ENCODE measurements around the gene SVIL. TPM values are rescaled to one million over a fixed set of nuclear protein-coding genes. Genes with fewer than 3 reads are reported as not detected.

The SVIL gene
- total RNA-seq, 2 donors from 2014 or later: 6.8 to 18.8 TPM

DNA sequence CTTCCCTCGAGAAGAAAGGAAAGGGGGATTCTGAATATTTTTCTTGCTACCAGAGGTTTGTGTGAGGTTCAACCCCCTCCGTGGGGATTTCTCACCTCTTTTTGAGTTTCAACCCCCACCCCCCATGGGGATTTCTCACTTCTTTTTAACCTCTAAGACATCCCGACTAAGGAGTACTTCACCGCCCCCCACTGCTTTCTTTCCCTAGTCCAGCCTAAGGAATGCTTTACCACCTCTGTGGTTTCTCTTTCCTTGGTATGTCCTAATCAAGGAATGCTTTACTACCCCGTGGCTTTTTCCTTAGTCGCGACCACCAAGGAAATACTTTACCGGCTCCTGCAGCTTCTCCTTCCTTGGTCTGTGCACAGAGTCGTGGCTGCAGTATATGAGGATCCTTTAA is 196.5 kb downstream of the SVIL start:
- no peak for ATAC-seq
- Mint-ChIP-seq H3K4me3 (no peak overlapping the region), H3K27me3 (no peaks in the 10 kb centered on the region), H3K4me1 (ENCODE audit: low read depth in 2 of 2) (peaks cover 5 to 10% of the 10 kb centered on the region in 2 donors), H3K27ac (no peak overlapping the region), H3K9me3 (peaks cover 4% of the 10 kb centered on the region), H3K36me3 (peaks cover 19% of the 10 kb centered on the region)
- DNase-seq (ENCODE audit: low spot score): no peak

DNA sequence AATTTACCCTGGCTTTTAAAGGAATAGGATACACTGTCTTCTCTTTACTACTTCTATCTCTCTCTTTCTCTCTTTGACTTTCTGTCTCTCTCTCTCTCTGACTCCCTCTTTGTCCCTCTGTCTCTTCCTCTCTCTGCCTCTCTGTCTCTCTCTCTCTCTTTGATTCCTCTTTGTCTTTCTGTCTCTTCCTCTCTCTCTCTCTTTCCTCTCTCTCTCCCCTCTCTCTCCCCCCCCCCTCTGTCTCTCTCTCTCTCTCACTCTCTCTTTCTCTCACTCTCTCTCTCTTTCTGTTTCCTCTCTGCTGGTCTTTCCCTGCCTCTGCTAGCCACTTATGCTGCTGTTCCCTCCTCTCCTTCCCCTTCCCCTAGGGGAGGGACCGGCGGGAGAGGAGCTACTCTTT is 196.9 kb downstream of the SVIL start:
- H3K36me3 Mint-ChIP-seq: peaks cover 19% of the 10 kb centered on the region
- no peak overlapping the region for H3K27ac Mint-ChIP-seq
- H3K4me1 Mint-ChIP-seq (ENCODE audit: low read depth in 2 of 2): peaks cover 5 to 10% of the 10 kb centered on the region in 2 donors
- ATAC-seq (no peak), DNase-seq (ENCODE audit: low spot score) (no peak)
- no peak overlapping the region for H3K4me3 Mint-ChIP-seq
- no peaks in the 10 kb centered on the region for H3K27me3 Mint-ChIP-seq
- peaks cover 4% of the 10 kb centered on the region for H3K9me3 Mint-ChIP-seq

- peaks cover 4% of the 10 kb centered on the region for H3K9me3 Mint-ChIP-seq
- H3K36me3 Mint-ChIP-seq: peaks cover 19% of the 10 kb centered on the region
- H3K27me3 Mint-ChIP-seq: no peaks in the 10 kb centered on the region
- no peak overlapping the region for H3K27ac Mint-ChIP-seq
- no peak for DNase-seq (ENCODE audit: low spot score)
- H3K4me3 Mint-ChIP-seq: no peak overlapping the region
- peaks cover 9 to 12% of the 10 kb centered on the region in 2 donors for H3K4me1 Mint-ChIP-seq (ENCODE audit: low read depth in 2 of 2)
- no peak for ATAC-seq
Measured at GRCh38 chr10:29435809-29436501, 198.8 kb downstream of the SVIL start.

- DNase-seq (ENCODE audit: low spot score) (no peak), ATAC-seq (no peak)
- Mint-ChIP-seq H3K4me1 (ENCODE audit: low read depth in 2 of 2) (peaks cover 7 to 13% of the 10 kb centered on the region in 2 donors), H3K9me3 (peaks cover 3% of the 10 kb centered on the region), H3K36me3 (peaks cover 11% of the 10 kb centered on the region), H3K27ac (no peak overlapping the region), H3K27me3 (no peaks in the 10 kb centered on the region), H3K4me3 (no peak overlapping the region)
Measured at GRCh38 chr10:29434111-29434510, 200.7 kb downstream of the SVIL start.

GRCh38 chr10:29431711-29432110 is 203.1 kb downstream of the SVIL start:
- Mint-ChIP-seq H3K9me3 (no peaks in the 10 kb centered on the region), H3K27me3 (no peaks in the 10 kb centered on the region), H3K4me1 (ENCODE audit: low read depth in 2 of 2) (peaks cover 9% of the 10 kb centered on the region in 2 donors)

GRCh38 chr10:29430101-29430500 is 204.7 kb downstream of the SVIL start:
- no peak for ATAC-seq
- Mint-ChIP-seq H3K4me1 (ENCODE audit: low read depth in 2 of 2) (peaks cover 9 to 13% of the 10 kb centered on the region in 2 donors), H3K36me3 (no peaks in the 10 kb centered on the region), H3K4me3 (no peak overlapping the region), H3K9me3 (no peaks in the 10 kb centered on the region), H3K27ac (no peak overlapping the region), H3K27me3 (no peaks in the 10 kb centered on the region)
- DNase-seq (ENCODE audit: low spot score): no peak

More at GRCh38 chr10:29431711-29432110, 203.1 kb downstream of the SVIL start:
- ATAC-seq: no peak
- Mint-ChIP-seq H3K4me3 (no peak overlapping the region), H3K27ac (no peak overlapping the region), H3K36me3 (peaks cover under 1% of the 10 kb centered on the region)
- no peak for DNase-seq (ENCODE audit: low spot score)

- Mint-ChIP-seq H3K27ac (no peak overlapping the region), H3K4me3 (no peak overlapping the region), H3K9me3 (no peaks in the 10 kb centered on the region), H3K36me3 (no peaks in the 10 kb centered on the region), H3K4me1 (ENCODE audit: low read depth in 2 of 2) (peaks cover 9 to 10% of the 10 kb centered on the region in 2 donors), H3K27me3 (no peaks in the 10 kb centered on the region)
- DNase-seq (ENCODE audit: low spot score): no peak
- no peak for ATAC-seq
Measured at GRCh38 chr10:29428486-29428885, 206.3 kb downstream of the SVIL start.

DNA sequence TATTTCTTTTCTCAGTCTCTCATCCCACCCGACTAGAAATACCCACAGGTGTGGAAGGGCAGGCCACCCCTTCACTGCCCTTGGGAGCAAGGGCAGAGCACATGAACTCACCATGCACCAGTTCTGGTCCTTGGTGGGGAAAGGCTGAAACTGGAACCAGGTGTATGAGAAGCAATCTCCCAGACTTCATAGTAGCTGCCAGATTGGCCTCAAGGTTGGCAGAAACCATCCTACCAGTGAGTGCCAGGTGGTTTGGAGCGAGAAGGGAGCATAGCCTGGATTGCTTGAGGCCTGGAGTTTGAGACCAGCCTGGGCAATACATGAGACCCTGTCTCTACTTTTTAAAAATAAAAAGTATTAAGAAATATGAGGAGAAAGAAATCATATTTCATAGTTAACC is 207.1 kb downstream of the SVIL start:
- H3K36me3 Mint-ChIP-seq: no peaks in the 10 kb centered on the region
- no peaks in the 10 kb centered on the region for H3K27me3 Mint-ChIP-seq
- ATAC-seq (no peak), DNase-seq (ENCODE audit: low spot score) (no peak)
- no peak overlapping the region for H3K27ac Mint-ChIP-seq
- H3K4me1 Mint-ChIP-seq (ENCODE audit: low read depth in 2 of 2): peaks cover 8 to 9% of the 10 kb centered on the region in 2 donors
- no peak overlapping the region for H3K4me3 Mint-ChIP-seq
- no peaks in the 10 kb centered on the region for H3K9me3 Mint-ChIP-seq

GRCh38 chr10:29426420-29426819 is 208.4 kb downstream of the SVIL start:
- no peaks in the 10 kb centered on the region for H3K27me3 Mint-ChIP-seq
- ATAC-seq (no peak), DNase-seq (ENCODE audit: low spot score) (no peak)
- H3K4me1 Mint-ChIP-seq (ENCODE audit: low read depth in 2 of 2): peaks cover 9 to 10% of the 10 kb centered on the region in 2 donors
- H3K36me3 Mint-ChIP-seq: peaks cover 5% of the 10 kb centered on the region
- H3K27ac Mint-ChIP-seq: no peak overlapping the region
- H3K9me3 Mint-ChIP-seq: no peaks in the 10 kb centered on the region
- no peak overlapping the region for H3K4me3 Mint-ChIP-seq

DNA sequence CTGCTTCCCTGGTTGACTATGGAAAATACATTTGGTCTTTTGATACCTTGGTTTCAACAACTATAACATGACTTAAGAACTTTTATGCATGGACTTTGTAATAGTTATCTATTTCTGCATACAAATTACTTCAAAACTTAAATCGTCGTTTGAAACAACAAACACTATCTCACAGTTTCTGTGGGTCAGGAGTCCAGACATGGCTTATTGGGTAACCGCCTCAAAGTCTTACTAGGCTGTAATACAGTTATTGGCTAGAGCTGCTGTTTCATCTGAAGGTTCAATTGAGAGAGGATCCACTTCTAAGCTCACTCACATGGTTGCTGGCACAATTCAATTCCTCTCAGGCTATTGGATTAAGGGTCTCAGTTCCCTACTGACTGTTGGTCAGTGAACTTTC is 210.8 kb downstream of the SVIL start:
- Mint-ChIP-seq H3K27ac (no peak overlapping the region), H3K4me1 (ENCODE audit: low read depth in 2 of 2) (peaks cover 0 to 10% of the 10 kb centered on the region in 2 donors), H3K9me3 (no peaks in the 10 kb centered on the region), H3K36me3 (peaks cover 9% of the 10 kb centered on the region), H3K4me3 (no peak overlapping the region), H3K27me3 (no peaks in the 10 kb centered on the region)
- ATAC-seq: no peak
- no peak for DNase-seq (ENCODE audit: low spot score)

- no peak overlapping the region for H3K4me3 Mint-ChIP-seq
- H3K27me3 Mint-ChIP-seq: no peaks in the 10 kb centered on the region
- no peak overlapping the region for H3K27ac Mint-ChIP-seq
- H3K36me3 Mint-ChIP-seq: peaks cover 15% of the 10 kb centered on the region
- H3K4me1 Mint-ChIP-seq (ENCODE audit: low read depth in 2 of 2): peaks cover 0 to 8% of the 10 kb centered on the region in 2 donors
- H3K9me3 Mint-ChIP-seq: no peaks in the 10 kb centered on the region
- DNase-seq (ENCODE audit: low spot score): no peak
- no peak for ATAC-seq
Measured at GRCh38 chr10:29420744-29421143, 214.0 kb downstream of the SVIL start.

GRCh38 chr10:29417324-29417723 is 217.4 kb downstream of the SVIL start:
- Mint-ChIP-seq H3K36me3 (peaks cover 13% of the 10 kb centered on the region), H3K27me3 (no peaks in the 10 kb centered on the region), H3K4me1 (ENCODE audit: low read depth in 2 of 2) (peaks cover 17 to 19% of the 10 kb centered on the region in 2 donors), H3K9me3 (no peaks in the 10 kb centered on the region), H3K4me3 (no peak overlapping the region), H3K27ac (no peak overlapping the region)
- no peak for ATAC-seq
- DNase-seq (ENCODE audit: low spot score): no peak

DNA sequence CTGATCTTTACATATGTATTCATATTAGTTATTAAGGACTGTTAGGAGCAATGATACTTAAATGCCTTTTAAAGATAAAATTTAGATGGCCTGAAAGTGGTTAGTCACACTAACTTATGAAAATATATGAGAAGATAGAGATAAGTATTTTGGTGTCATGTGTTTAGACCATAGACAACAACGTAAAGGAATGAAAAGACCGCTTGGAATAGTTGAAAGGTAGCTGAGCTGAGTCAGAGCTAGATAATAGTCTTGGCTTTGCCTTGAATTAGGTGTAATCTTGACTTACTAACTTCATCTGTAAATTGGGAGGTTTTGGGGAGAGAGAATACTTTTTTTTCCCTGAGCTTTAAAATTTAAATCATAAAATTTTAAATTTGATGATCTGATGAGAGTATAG is 218.9 kb downstream of the SVIL start:
- Mint-ChIP-seq H3K9me3 (no peaks in the 10 kb centered on the region), H3K4me3 (no peak overlapping the region), H3K27me3 (no peaks in the 10 kb centered on the region), H3K36me3 (peaks cover 8% of the 10 kb centered on the region), H3K27ac (no peak overlapping the region), H3K4me1 (ENCODE audit: low read depth in 2 of 2) (peaks cover 27 to 31% of the 10 kb centered on the region in 2 donors)
- no peak for DNase-seq (ENCODE audit: low spot score)
- no peak for ATAC-seq

- Mint-ChIP-seq H3K36me3 (peaks cover 10% of the 10 kb centered on the region), H3K4me1 (ENCODE audit: low read depth in 2 of 2) (peaks cover 32 to 37% of the 10 kb centered on the region in 2 donors), H3K27ac (no peak overlapping the region), H3K4me3 (no peak overlapping the region), H3K27me3 (no peaks in the 10 kb centered on the region), H3K9me3 (no peaks in the 10 kb centered on the region)
- ATAC-seq (no peak), DNase-seq (ENCODE audit: low spot score) (no peak)
Measured at GRCh38 chr10:29414501-29414900, 220.3 kb downstream of the SVIL start.

GRCh38 chr10:29412485-29412884 is 222.3 kb downstream of the SVIL start:
- no peaks in the 10 kb centered on the region for H3K9me3 Mint-ChIP-seq
- H3K4me3 Mint-ChIP-seq: peak overlapping the region; percentile 28
- peaks cover 33 to 41% of the 10 kb centered on the region in 2 donors for H3K4me1 Mint-ChIP-seq (ENCODE audit: low read depth in 2 of 2)
- DNase-seq (ENCODE audit: low spot score) (no peak), ATAC-seq (no peak)
- H3K27me3 Mint-ChIP-seq: no peaks in the 10 kb centered on the region
- H3K27ac Mint-ChIP-seq: no peak overlapping the region
- H3K36me3 Mint-ChIP-seq: peaks cover 10% of the 10 kb centered on the region

Data from natural killer cell treated with Interleukin-12 subunit alpha and Interleukin-12 subunit beta and Interleukin-15 and Interleukin-18, amount 100 ng/mL, for 72 hours (primary cell).